Smooth muscle cell of the pulmonary artery (primary cell): ENCODE data around the gene TOMM70. TPM values are rescaled to one million over a fixed set of nuclear protein-coding genes. Genes with fewer than 3 reads are reported as not detected.

ENCODE experiments used
- total RNA-seq: library from RNA; depleted of rRNA; stranded (reverse); fragments of >200 nt; gene quantifications from 2 replicates; pipeline ENCODE4 v1.2.3, GENCODE V29; 2014

The TOMM70 gene
- total RNA-seq, result 41.0 and 53.2 TPM in 2 replicates

GRCh38 chr3:100400780-100401673 is at the start of gene TOMM70, which contains the start of gene LNP1:
TOMM70 (minus strand) TSS chr3:100401089; CDS start chr3:100400949, 140 bp downstream.
LNP1 (plus strand) TSS chr3:100401539; CDS start chr3:100429730, 28,191 bp downstream.

GRCh38 chr3:100334488-100335351 is 66.2 kb downstream of the TOMM70 start, which contains the start of gene NIT2:
NIT2 (plus strand) TSS chr3:100334757; CDS start chr3:100334792, 35 bp downstream.

Other genes starting within 250 kb of the TOMM70 start
- gene TBC1D23, start 140.1 kb downstream of the TOMM70 start, total RNA-seq, result 57.3 and 76.6 TPM in 2 replicates
- gene NIT2, start 66.3 kb downstream of the TOMM70 start, total RNA-seq, result 13.6 and 18.3 TPM in 2 replicates
- gene LNP1, start 450 bp upstream of the TOMM70 start, total RNA-seq, result 1.6 and 2.9 TPM in 2 replicates
- gene TMEM45A, start 91.5 kb upstream of the TOMM70 start, total RNA-seq, result 92.2 and 160 TPM in 2 replicates
- gene ADGRG7, start 208.5 kb upstream of the TOMM70 start, total RNA-seq, result 0.07 TPM in 1 of 2 replicates, not detected in the other